HEK293T (cell line): ENCODE measurements around the gene TLE3.
A peak's percentile ranks its signal among the peaks of the same experiment; 100 is the strongest.

Experiments used
- CTCF ChIA-PET: fragments of 350-600 bp; formaldehyde crosslinking; extraction: SDS; loops from one replicate; lab custom pipeline; 2021; ENCODE audit warnings: antibody characterized with exemption, inconsistent platforms; lab: Yijun Ruan, JAX
- POLR2A ChIA-PET: fragments of 350-600 bp; formaldehyde crosslinking; extraction: SDS; loops from one replicate; lab custom pipeline; 2020; ENCODE audit warnings: antibody characterized with exemption, inconsistent platforms; lab: Yijun Ruan, JAX
- DNase-seq: peaks from one replicate; pipeline ENCODE4 v3.0.0; 2012; ENCODE audit warnings: mixed read lengths; ENCODE audit errors: extremely low spot score
- ARNT ChIP-seq: fragments of 450-650 bp; IDR thresholded peaks from 2 replicates; pipeline ENCODE4 v1.6.1; 2017; ENCODE audit warnings: mild to moderate bottlenecking
- BHLHE40 ChIP-seq: fragments of 450-650 bp; IDR thresholded peaks from 2 replicates; pipeline ENCODE4 v1.6.1; 2016; ENCODE audit warnings: mild to moderate bottlenecking, moderate library complexity, borderline replicate concordance
- CTBP1 ChIP-seq: fragments of 450-650 bp; IDR thresholded peaks from 2 replicates; pipeline ENCODE4 v1.6.1; 2016; ENCODE audit warnings: borderline replicate concordance
- ELF4 ChIP-seq: fragments of 450-650 bp; IDR thresholded peaks from 2 replicates; pipeline ENCODE4 v1.6.1; 2017; ENCODE audit warnings: antibody characterized with exemption
- FOXA1 ChIP-seq: fragments of 450-650 bp; IDR thresholded peaks from 2 replicates; pipeline ENCODE4 v1.6.1; 2016; ENCODE audit warnings: mild to moderate bottlenecking
- FOXK2 ChIP-seq: fragments of 450-650 bp; IDR thresholded peaks from 2 replicates; pipeline ENCODE4 v1.6.1; 2016; ENCODE audit warnings: mild to moderate bottlenecking
- FOXM1 ChIP-seq: fragments of 450-650 bp; IDR thresholded peaks from 2 replicates; pipeline ENCODE4 v1.6.1; 2017; ENCODE audit warnings: mild to moderate bottlenecking, borderline replicate concordance
- HDGF ChIP-seq: fragments of 450-650 bp; IDR thresholded peaks from 2 replicates; pipeline ENCODE4 v1.6.1; 2017; ENCODE audit warnings: antibody characterized with exemption, borderline replicate concordance
- L3MBTL2 ChIP-seq: fragments of 450-650 bp; conservative IDR thresholded peaks from 2 replicates; pipeline ENCODE4 v1.6.1; 2016; ENCODE audit warnings: mild to moderate bottlenecking
- LEF1 ChIP-seq: fragments of 450-650 bp; IDR thresholded peaks from 2 replicates; pipeline ENCODE4 v1.6.1; 2017; ENCODE audit warnings: mild to moderate bottlenecking, borderline replicate concordance
- NFRKB ChIP-seq: fragments of 450-650 bp; IDR thresholded peaks from 2 replicates; pipeline ENCODE4 v1.6.1; 2016; ENCODE audit warnings: mild to moderate bottlenecking, moderate library complexity
- PKNOX1 ChIP-seq: fragments of 450-650 bp; IDR thresholded peaks from 2 replicates; pipeline ENCODE4 v1.6.1; 2016
- SP1 ChIP-seq: fragments of 450-650 bp; IDR thresholded peaks from 2 replicates; pipeline ENCODE4 v1.6.1; 2017
- SUZ12 ChIP-seq: fragments of 450-650 bp; IDR thresholded peaks from 2 replicates; pipeline ENCODE4 v1.6.1; 2016; ENCODE audit warnings: mild to moderate bottlenecking
- TARDBP ChIP-seq: fragments of 450-650 bp; IDR thresholded peaks from 2 replicates; pipeline ENCODE4 v1.6.1; 2016
- ZNF384 ChIP-seq: fragments of 450-650 bp; IDR thresholded peaks from 2 replicates; pipeline ENCODE4 v1.6.1; 2016

Gene TLE3

DNA sequence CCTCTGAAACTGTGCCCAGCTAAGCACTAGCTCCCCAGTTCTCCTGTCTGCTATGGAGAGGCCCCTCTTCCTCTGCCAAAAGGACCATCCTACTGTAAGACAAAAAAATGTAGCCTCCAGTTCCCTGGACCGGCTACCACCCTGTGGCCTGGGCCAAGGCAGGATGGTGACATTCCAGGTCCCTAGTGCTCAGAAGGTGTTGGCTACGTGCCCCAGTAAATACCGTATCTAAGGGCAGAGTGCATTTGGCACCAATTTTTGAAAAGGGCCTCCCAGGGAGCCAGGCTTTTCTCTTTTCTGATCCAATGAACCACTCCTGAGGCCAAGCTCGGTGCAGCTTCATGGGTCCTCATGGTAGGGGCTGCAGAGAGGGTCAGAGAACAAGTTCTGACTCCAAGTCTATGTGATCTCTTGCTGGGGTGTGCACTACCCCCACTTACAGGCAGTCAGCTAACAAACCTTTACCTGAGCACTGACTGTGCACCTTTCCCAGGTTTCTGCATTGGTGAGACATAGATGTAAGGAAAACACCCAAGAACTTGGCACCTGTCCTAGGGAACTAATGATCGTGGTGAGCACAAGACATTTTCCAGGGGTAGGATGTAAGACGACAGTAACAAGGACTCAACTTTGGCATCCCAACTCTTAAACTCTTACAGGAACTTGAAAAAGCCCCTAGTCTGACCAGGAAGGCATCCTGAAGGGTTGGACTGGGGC lies 32.6 kb downstream of the TLE3 start:
- ChIA-PET POLR2A (no interaction called here), CTCF (interaction anchor here (1.0 kb wide), 1 partner anchor 127 kb away, joined by 3 read pairs; no protein-coding TSS in a partner anchor)
- no peak for DNase-seq
- TF ChIP-seq PKNOX1 (no peak), FOXK2 (no peak), FOXA1 (no peak), FOXM1 (no peak), CTBP1 (no peak), BHLHE40 (no peak), SP1 (no peak), TARDBP (no peak), ZNF384 (no peak), ELF4 (no peak), ARNT (no peak), SUZ12 (no peak), LEF1 (no peak), L3MBTL2 (no peak), HDGF (no peak)

DNA sequence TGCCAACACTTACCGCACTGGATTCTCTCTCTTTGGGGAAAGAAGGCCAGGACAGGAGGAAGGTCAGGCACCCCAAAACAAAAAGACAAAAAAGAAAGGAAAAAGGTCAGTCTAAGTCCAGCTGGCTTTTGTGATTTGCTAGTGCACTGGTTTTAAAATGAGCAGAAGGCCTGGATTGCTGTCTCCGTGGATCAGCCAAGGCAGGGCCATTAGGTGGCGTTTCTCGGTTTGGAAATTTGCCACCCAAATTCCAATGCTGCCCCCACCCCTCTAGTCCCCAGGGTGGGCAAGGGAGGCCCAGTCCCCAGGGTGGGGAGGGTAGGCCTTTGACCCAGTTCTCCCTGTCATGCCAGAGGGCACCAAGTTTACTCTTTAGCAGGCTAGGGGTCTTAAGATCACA lies 33.3 kb downstream of the TLE3 start:
- CTCF ChIA-PET: interaction anchor here (0.7 to 1.0 kb wide), 2 partner anchors 128 to 335 kb away, joined by 3 read pairs; no protein-coding TSS in a partner anchor
- POLR2A ChIA-PET: no interaction called here
- DNase-seq: no peak
- TF ChIP-seq SP1 (no peak), FOXA1 (no peak), ARNT (no peak), LEF1 (no peak), L3MBTL2 (no peak), ELF4 (no peak), FOXK2 (no peak), HDGF (no peak), TARDBP (no peak), BHLHE40 (no peak), ZNF384 (no peak), CTBP1 (no peak), NFRKB (no peak), FOXM1 (no peak), PKNOX1 (no peak), SUZ12 (no peak)

DNA sequence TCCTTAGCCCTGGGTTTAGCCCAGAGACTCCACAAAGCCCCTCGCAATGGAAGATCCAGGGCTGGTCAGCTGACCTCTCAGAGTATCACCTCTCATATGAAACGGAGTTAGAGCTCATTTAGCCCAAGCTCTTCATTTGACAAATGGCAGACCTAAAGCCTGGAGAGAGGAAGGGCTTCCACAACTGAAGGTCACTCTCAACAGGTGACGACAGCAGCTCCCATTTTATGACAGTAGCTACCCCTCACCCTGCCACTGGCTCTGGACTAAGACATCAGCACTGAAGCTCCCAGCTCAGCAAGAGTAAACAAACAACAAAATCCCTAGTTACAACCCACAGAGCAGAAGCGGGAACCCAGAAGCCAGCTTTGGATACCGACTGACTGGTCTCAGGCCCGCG lies 33.7 kb downstream of the TLE3 start:
- no peak for TF ChIP-seq FOXM1
- TF ChIP-seq FOXK2: no peak
- no peak for TF ChIP-seq BHLHE40
- TF ChIP-seq LEF1: no peak
- TF ChIP-seq CTBP1: no peak
- no peak for TF ChIP-seq L3MBTL2
- no peak for TF ChIP-seq SUZ12
- ChIA-PET POLR2A (interaction anchor here (1.2 to 2.4 kb wide), 3 partner anchors 10 to 36 kb away, joined by 6 to 7 read pairs (median 6); no protein-coding TSS in a partner anchor), CTCF (interaction anchor here (0.7 to 1.0 kb wide), 3 partner anchors 82 to 336 kb away, joined by 3 read pairs; no protein-coding TSS in a partner anchor)
- no peak for DNase-seq

DNA sequence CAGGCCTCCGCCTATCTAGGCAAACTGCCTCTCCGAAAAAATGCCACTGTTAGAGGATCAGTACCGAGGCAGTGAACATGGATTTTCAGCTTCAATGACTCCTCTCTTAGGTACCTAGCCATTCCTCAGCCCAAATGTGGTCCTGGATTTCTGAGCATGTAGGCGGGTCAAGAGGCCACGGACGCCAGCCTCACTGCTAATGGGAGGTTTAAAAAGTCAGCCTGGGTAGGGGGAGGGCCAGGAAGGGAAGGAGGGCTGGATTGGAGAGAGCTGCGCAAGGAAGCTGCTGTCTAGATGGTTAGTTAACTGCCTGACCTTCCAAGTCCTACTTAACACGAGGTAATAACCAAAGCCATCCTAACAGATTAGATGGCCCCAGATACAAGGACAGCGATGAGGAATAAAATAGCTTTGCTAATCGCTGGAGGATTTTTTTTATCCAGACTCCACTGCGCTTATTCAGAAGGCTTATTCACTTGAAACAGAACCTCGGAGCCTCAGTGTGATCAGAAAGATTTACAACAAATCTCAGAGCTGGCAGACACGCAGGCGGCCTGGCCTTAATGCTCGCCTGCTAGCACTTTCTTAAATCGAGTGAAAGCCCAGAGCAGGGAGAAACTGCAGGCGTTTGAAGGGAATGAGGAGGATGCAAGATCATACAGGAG lies 34.3 kb downstream of the TLE3 start:
- CTCF ChIA-PET: interaction anchor here (0.7 kb wide), 2 partner anchors 82 to 336 kb away, joined by 3 read pairs; no protein-coding TSS in a partner anchor
- DNase-seq: no peak
- POLR2A ChIA-PET: interaction anchor here (1.2 to 2.4 kb wide), 4 partner anchors 9 to 36 kb away, joined by 3 to 7 read pairs (median 6); no protein-coding TSS in a partner anchor

GRCh38 chr15:70062321-70062956 lies 35.3 kb downstream of the TLE3 start:
- TF ChIP-seq BHLHE40: no peak
- peak; percentile 32; the same call in 1 of the 2 replicates for TF ChIP-seq PKNOX1
- no peak for TF ChIP-seq HDGF
- CTCF ChIA-PET: interaction anchor here (0.6 kb wide), 1 partner anchor 118 kb away, joined by 3 read pairs; no protein-coding TSS in a partner anchor
- POLR2A ChIA-PET: interaction anchor here (1.2 to 2.4 kb wide), 5 partner anchors 8 to 37 kb away, joined by 3 to 7 read pairs (median 6); no protein-coding TSS in a partner anchor
- DNase-seq: peak; percentile 72

More for the DNA sequence above, 34.3 kb downstream of the TLE3 start:
- TF ChIP-seq ARNT (no peak), TARDBP (no peak), BHLHE40 (no peak), FOXK2 (no peak), LEF1 (no peak), CTBP1 (no peak), HDGF (no peak), SP1 (no peak), ZNF384 (no peak), SUZ12 (no peak)
